NT2/D1 (cell line): Measurements from ENCODE around the gene IRF3.

Source experiments
- YY1 ChIP-seq: IDR thresholded peaks from 2 replicates; pipeline ENCODE4 v1.6.1; 2011; ENCODE audit not compliant: insufficient read length, insufficient read depth
- ZNF274 ChIP-seq: IDR thresholded peaks from 2 replicates; pipeline ENCODE4 v1.6.1; 2011; ENCODE audit warnings: mild to moderate bottlenecking, low read depth, low read length

- TF ChIP-seq YY1, result no peak
- TF ChIP-seq ZNF274, result no peak
Observed at GRCh38 chr19:49663224-49663623, 2.4 kb downstream of the IRF3 start.
